ENCODE data around the gene LGSN. TPM values are rescaled to one million over a fixed set of nuclear protein-coding genes. Genes with fewer than 3 reads are reported as not detected.
"Not testable (repeated sequence)": the region's sequence is repeated elsewhere in the genome, so short reads cannot be mapped to it uniquely, and the experiment has no call there.

Gene LGSN
- total RNA-seq, 1 donor from 2014 or later, result not detected

GRCh38 chr6:63346217-63346835 lies 26.5 kb upstream of the LGSN start:
- Mint-ChIP-seq H3K27me3 (ENCODE audit: low read depth) (no peaks in the 10 kb centered on the region), H3K9me3 (no peaks in the 10 kb centered on the region), H3K4me3 (no peak overlapping the region), H3K4me1 (no peaks in the 10 kb centered on the region), H3K36me3 (no peaks in the 10 kb centered on the region), H3K27ac (no peak overlapping the region)
- no peak for DNase-seq (ENCODE audit: low spot score in 2 of 2, unreplicated experiment in 2 of 2)
- TF ChIP-seq, protein P1, sequence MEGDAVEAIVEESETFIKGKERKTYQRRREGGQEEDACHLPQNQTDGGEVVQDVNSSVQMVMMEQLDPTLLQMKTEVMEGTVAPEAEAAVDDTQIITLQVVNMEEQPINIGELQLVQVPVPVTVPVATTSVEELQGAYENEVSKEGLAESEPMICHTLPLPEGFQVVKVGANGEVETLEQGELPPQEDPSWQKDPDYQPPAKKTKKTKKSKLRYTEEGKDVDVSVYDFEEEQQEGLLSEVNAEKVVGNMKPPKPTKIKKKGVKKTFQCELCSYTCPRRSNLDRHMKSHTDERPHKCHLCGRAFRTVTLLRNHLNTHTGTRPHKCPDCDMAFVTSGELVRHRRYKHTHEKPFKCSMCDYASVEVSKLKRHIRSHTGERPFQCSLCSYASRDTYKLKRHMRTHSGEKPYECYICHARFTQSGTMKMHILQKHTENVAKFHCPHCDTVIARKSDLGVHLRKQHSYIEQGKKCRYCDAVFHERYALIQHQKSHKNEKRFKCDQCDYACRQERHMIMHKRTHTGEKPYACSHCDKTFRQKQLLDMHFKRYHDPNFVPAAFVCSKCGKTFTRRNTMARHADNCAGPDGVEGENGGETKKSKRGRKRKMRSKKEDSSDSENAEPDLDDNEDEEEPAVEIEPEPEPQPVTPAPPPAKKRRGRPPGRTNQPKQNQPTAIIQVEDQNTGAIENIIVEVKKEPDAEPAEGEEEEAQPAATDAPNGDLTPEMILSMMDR (IDR thresholded peaks at IDR 0.05; ENCODE audit: unreplicated experiment), result no peak

DNA sequence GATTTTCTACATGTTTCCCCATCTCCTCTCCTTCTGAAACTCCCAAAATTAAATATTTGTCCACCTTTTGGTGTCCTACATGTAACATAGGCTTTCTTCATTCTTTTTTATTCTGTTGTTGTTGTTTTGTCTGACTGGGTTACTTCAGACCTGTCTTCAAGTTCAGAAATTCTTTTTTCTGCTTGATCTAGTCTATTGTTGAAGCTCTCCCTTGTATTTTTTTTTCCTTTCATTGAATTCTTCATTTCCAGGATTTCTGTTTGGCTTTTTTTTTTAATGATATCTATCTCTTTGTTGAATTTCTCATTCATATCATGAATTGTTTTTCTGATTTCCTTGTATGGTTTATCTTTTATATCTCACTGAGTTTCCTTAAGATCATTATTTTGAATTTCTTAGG lies 20.6 kb upstream of the LGSN start:
- H3K4me1 Mint-ChIP-seq, result no peaks in the 10 kb centered on the region
- H3K9me3 Mint-ChIP-seq, result peaks cover 31% of the 10 kb centered on the region
- H3K27ac Mint-ChIP-seq, result no peak overlapping the region
- TF ChIP-seq, protein P1 (IDR thresholded peaks at IDR 0.05; ENCODE audit: unreplicated experiment), result no peak
- H3K27me3 Mint-ChIP-seq (ENCODE audit: low read depth), result no peaks in the 10 kb centered on the region
- no peak overlapping the region for H3K4me3 Mint-ChIP-seq
- no peaks in the 10 kb centered on the region for H3K36me3 Mint-ChIP-seq
- DNase-seq (ENCODE audit: low spot score in 2 of 2, unreplicated experiment in 2 of 2), result no peak

GRCh38 chr6:63334652-63335051 lies 14.9 kb upstream of the LGSN start:
- not testable (repeated sequence) for H3K4me3 Mint-ChIP-seq; DNase-seq (ENCODE audit: low spot score in 2 of 2, unreplicated experiment in 2 of 2); H3K27me3 Mint-ChIP-seq (ENCODE audit: low read depth); H3K27ac Mint-ChIP-seq; H3K4me1 Mint-ChIP-seq; H3K36me3 Mint-ChIP-seq
- H3K9me3 Mint-ChIP-seq, result peaks cover 22% of the 10 kb centered on the region

- TF ChIP-seq, protein P1 (IDR thresholded peaks at IDR 0.05; ENCODE audit: unreplicated experiment), result no peak
- H3K4me1 Mint-ChIP-seq, result no peaks in the 10 kb centered on the region
- DNase-seq (ENCODE audit: low spot score in 2 of 2, unreplicated experiment in 2 of 2), result no peak
- no peak overlapping the region for H3K27ac Mint-ChIP-seq
- no peak overlapping the region for H3K4me3 Mint-ChIP-seq
- H3K9me3 Mint-ChIP-seq, result peaks cover 10% of the 10 kb centered on the region
- peaks cover 2% of the 10 kb centered on the region for H3K27me3 Mint-ChIP-seq (ENCODE audit: low read depth)
- no peaks in the 10 kb centered on the region for H3K36me3 Mint-ChIP-seq
Observed at GRCh38 chr6:63333440-63333839, 13.7 kb upstream of the LGSN start.

GRCh38 chr6:63326630-63327029 lies 6.8 kb upstream of the LGSN start:
- DNase-seq (ENCODE audit: low spot score in 2 of 2, unreplicated experiment in 2 of 2); H3K4me3 Mint-ChIP-seq; H3K4me1 Mint-ChIP-seq; H3K27ac Mint-ChIP-seq; H3K27me3 Mint-ChIP-seq (ENCODE audit: low read depth); H3K36me3 Mint-ChIP-seq: not testable (repeated sequence)
- peaks cover 22% of the 10 kb centered on the region for H3K9me3 Mint-ChIP-seq

- Mint-ChIP-seq H3K27ac (no peak overlapping the region), H3K4me1 (peaks cover 2% of the 10 kb centered on the region), H3K9me3 (peaks cover 18% of the 10 kb centered on the region), H3K4me3 (no peak overlapping the region), H3K36me3 (no peaks in the 10 kb centered on the region), H3K27me3 (ENCODE audit: low read depth) (peaks cover 2% of the 10 kb centered on the region)
- TF ChIP-seq, protein P1 (IDR thresholded peaks at IDR 0.05; ENCODE audit: unreplicated experiment), result no peak
- DNase-seq (ENCODE audit: low spot score in 2 of 2, unreplicated experiment in 2 of 2), result no peak
Observed at GRCh38 chr6:63322981-63323380, 3.2 kb upstream of the LGSN start.

- Mint-ChIP-seq H3K4me1 (peaks cover 2% of the 10 kb centered on the region), H3K27me3 (ENCODE audit: low read depth) (peaks cover 2% of the 10 kb centered on the region), H3K4me3 (no peak overlapping the region), H3K36me3 (no peaks in the 10 kb centered on the region), H3K9me3 (peaks cover 11% of the 10 kb centered on the region), H3K27ac (no peak overlapping the region)
- TF ChIP-seq, protein P1 (IDR thresholded peaks at IDR 0.05; ENCODE audit: unreplicated experiment), result no peak
- DNase-seq (ENCODE audit: low spot score in 2 of 2, unreplicated experiment in 2 of 2), result no peak
Observed at GRCh38 chr6:63321821-63322220, 2.0 kb upstream of the LGSN start.
